Activated CD4-positive, alpha-beta memory T cell treated with anti-CD3 and anti-CD28 coated beads, Interleukin-2, amount 10 ng/mL, durations not matched to agents 7 days and 5 days (primary cell): ENCODE data around the gene SORCS2. TPM values are rescaled to one million over a fixed set of nuclear protein-coding genes. Genes with fewer than 3 reads are reported as not detected.

Experiments
- CTCF ChIA-PET: fragments of 350-600 bp; sonication (Branson Sonifier 250); formaldehyde crosslinking; loops from one replicate; lab custom pipeline; 2021; ENCODE audit warnings: antibody characterized with exemption, inconsistent platforms; lab: Charles Lee
- POLR2A ChIA-PET: fragments of 350-600 bp; sonication (Branson Sonifier 250); formaldehyde crosslinking; loops from one replicate; lab custom pipeline; 2021; ENCODE audit warnings: antibody characterized with exemption; lab: Charles Lee
- DNase-seq: peaks from one replicate; pipeline ENCODE4 v3.0.0-alpha.2; 2020
- H3K27ac Mint-ChIP-seq: one replicate; pipeline ENCODE4 v1.8.0; 2021; ENCODE audit warnings: mild to moderate bottlenecking, mixed read lengths
- H3K27me3 Mint-ChIP-seq: one replicate; pipeline ENCODE4 v1.8.0; 2021; ENCODE audit warnings: mixed read lengths
- H3K36me3 Mint-ChIP-seq: one replicate; pipeline ENCODE4 v1.8.0; 2021; ENCODE audit warnings: low read depth, mixed read lengths
- H3K4me1 Mint-ChIP-seq: one replicate; pipeline ENCODE4 v1.8.0; 2021; ENCODE audit warnings: mixed read lengths
- H3K4me3 Mint-ChIP-seq: one replicate; pipeline ENCODE4 v1.8.0; 2021; ENCODE audit warnings: mild to moderate bottlenecking, mixed read lengths
- H3K9me3 Mint-ChIP-seq: one replicate; pipeline ENCODE4 v1.8.0; 2021; ENCODE audit warnings: mixed read lengths
- total RNA-seq, 2 experiments: library from RNA; stranded (reverse); gene quantifications; one replicate each; pipeline ENCODE4 v1.2.3, GENCODE V29; 2021

Gene SORCS2
- total RNA-seq, 2 experiments from 2014 or later = 0.10 to 0.18 TPM

DNA sequence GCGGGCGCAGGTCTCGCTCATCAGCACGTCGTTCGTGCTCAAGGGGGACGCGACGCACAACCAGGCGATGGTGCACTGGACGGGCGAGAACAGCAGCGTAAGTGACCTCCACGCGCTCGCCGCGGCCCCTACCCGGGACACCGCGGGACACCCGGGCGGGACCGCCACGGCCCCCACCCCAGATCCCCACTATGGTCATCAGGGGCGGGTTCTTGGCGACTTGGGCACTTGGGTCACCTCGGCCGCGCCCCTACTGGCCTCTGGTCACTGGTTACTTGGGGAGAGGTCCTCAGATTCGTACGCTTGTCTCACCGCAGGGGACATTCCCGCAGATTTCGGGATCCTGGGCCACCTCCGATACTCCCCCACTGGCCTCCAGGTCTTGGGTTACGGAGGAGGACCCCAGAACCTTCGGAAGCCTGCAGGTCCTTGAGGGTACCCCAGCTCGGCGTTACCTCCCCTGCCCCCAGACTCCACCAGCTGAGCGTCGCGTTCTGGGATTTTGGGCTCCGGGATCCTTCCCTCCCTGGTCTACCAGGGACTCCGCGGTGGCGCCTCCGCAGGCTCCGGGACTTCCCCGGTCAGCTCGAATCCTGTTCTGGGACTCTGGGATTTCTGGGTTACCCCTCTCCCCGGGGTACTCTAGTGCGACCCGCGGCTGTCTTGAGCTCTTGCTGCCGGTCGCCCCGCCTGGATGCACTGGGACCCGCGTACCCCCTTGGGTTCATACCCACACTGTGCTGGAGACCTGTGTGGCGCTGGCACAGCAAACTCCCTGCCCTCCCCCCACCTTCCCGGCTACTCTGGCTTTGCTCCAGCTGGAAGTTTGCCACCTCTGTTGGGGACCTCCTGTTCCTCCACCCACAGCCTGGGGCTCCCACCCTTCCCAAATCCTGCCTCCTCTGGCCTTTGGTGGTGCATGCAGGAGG lies 956 bp downstream of the SORCS2 start:
- DNase-seq = no peak
- ChIA-PET CTCF (interaction anchor here (0.8 to 1.0 kb wide), 2 partner anchors 17 to 142 kb away, joined by 3 read pairs; no protein-coding TSS in a partner anchor), POLR2A (no interaction called here)
- Mint-ChIP-seq H3K4me3 (no peak overlapping the region), H3K4me1 (no peaks in the 10 kb centered on the region), H3K27ac (no peak overlapping the region), H3K9me3 (no peaks in the 10 kb centered on the region), H3K27me3 (peaks cover 70% of the 10 kb centered on the region), H3K36me3 (no peaks in the 10 kb centered on the region)

DNA sequence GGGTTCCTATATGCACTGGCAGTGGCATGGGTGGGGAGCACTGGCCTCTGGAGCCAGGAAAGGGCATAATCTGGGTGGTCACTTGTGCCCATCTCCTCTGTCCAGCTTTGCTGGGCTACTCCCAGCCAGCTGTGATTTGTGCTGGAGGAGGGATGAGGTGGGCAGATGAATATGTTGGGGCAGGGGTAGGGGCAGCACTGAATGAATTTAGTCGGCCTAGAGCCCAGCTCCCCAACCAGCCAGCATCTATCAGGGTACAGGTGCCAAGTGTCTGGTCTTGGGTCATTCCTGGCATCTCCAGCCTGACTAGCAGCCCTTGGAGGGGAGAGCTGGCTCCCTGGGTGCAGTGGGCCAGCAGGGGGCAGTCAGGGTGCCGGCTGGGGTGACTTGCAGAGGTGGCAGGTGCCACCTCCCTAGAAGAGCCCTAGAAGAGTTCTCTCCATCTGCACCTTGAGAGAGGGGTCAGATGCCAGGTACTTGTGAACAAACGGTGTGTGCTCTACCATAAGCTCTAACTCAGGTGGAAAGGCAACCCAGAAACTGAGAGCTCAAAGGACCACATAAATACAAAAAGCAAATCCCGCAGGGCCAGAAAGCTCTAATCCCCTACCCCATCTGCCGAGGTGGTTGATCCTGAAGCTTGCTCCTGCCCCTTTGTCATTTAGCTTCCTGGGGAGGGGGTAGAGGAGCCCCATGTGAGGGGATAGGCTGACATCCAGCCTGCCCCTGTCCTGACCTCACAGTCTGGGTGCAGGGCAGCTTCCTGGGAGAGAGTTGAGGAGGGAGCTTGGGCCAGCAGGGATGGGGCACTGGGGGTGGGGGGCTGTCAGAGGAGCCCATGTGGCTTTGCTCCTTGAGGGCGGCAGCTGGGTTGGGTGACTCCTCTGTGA lies 2.2 kb downstream of the SORCS2 start:
- peaks cover 62% of the 10 kb centered on the region for H3K27me3 Mint-ChIP-seq
- H3K9me3 Mint-ChIP-seq = no peaks in the 10 kb centered on the region
- H3K36me3 Mint-ChIP-seq = no peaks in the 10 kb centered on the region
- no peak overlapping the region for H3K4me3 Mint-ChIP-seq
- no peak overlapping the region for H3K27ac Mint-ChIP-seq
- DNase-seq = peak; percentile 32
- ChIA-PET POLR2A (no interaction called here), CTCF (interaction anchor here (0.8 to 1.6 kb wide), 2 partner anchors 141 to 526 kb away, joined by 3 to 6 read pairs; no protein-coding TSS in a partner anchor)
- H3K4me1 Mint-ChIP-seq = no peaks in the 10 kb centered on the region

DNA sequence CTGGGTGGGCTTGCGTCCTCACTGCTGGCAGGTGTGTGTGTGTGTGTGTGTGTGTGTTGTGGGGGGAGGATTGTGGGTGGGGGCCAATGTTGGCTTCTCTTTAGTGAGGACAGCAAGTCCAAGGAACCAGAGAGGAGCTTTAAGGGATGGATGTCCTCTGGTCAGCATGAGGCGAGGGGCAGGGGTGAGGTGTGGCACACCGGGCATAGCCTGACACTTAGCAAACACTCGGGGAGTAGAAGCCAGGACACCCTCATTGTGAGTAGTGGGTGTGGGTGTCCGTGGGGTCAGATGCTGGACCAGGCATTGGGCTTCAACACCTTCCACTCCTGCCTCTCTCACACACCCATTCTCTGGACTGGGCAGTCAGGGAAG lies 2.8 kb downstream of the SORCS2 start:
- Mint-ChIP-seq H3K36me3 (no peaks in the 10 kb centered on the region), H3K4me1 (no peaks in the 10 kb centered on the region), H3K27ac (no peak overlapping the region), H3K27me3 (peaks cover 56% of the 10 kb centered on the region), H3K4me3 (no peak overlapping the region), H3K9me3 (no peaks in the 10 kb centered on the region)
- ChIA-PET CTCF (interaction anchor here (1.6 kb wide), 1 partner anchor 525 kb away, joined by 6 read pairs; no protein-coding TSS in a partner anchor), POLR2A (no interaction called here)
- DNase-seq = no peak

DNA sequence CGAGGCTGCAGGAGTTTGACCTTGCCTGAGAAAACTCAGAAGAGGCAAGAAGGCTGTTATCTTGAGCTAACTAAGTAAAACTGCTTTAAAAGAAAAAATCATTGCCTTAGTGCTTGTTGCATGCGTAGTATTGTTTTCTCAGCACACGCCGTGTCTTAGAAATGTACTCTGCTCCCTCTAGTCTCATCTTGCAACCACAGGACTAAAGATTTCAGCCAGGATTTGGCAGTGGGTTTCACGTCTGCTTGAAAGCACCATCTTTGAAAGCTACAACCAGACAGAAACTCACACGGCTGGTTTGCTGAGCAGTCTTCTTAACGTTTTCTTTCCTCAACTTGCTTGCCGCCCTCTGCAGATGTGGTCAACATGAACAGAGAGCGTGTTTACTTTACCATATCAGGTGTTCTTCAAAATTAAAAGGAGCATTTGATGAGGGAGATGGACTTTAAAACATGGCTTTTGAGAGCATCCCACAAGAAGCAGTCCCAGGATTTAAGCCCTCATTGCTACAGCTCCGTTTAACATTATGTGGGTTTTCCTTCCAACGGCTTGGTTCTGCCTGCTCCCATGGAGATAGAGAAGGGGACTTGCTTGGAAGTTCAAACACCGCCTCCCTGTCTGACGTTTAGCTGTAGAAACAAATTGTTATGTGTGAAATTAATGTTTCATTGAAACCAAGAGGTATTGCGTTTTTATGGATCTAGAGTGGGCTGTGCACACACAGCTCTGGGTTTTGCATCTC lies 3.4 kb downstream of the SORCS2 start:
- Mint-ChIP-seq H3K9me3 (no peaks in the 10 kb centered on the region), H3K4me1 (no peaks in the 10 kb centered on the region), H3K27ac (no peak overlapping the region), H3K36me3 (no peaks in the 10 kb centered on the region), H3K27me3 (peaks cover 52% of the 10 kb centered on the region), H3K4me3 (no peak overlapping the region)
- POLR2A ChIA-PET = no interaction called here
- DNase-seq = no peak
- CTCF ChIA-PET = interaction anchor here (1.6 kb wide), 1 partner anchor 524 kb away, joined by 6 read pairs; no protein-coding TSS in a partner anchor

DNA sequence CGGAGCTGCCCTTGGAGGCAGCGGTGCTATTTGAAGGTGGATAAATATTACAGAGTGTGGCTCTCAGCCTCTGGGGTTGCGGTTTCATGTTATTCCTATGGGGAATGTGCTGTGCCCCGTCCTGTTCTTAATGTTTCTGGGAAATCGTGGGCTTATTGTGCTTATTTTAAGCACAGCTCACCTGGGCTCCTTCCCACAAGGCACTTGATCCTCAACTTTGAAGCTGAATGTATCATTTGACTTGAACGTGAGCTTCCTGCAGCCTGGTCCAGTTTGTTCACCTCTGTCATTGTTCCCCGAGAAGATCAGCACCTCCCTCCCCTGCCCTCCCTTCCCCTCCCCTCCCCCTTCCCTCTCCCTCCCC lies 3.9 kb downstream of the SORCS2 start:
- no peak for DNase-seq
- no peaks in the 10 kb centered on the region for H3K36me3 Mint-ChIP-seq
- CTCF ChIA-PET = interaction anchor here (1.6 kb wide), 1 partner anchor 524 kb away, joined by 6 read pairs; no protein-coding TSS in a partner anchor
- H3K4me3 Mint-ChIP-seq = no peak overlapping the region
- POLR2A ChIA-PET = no interaction called here
- H3K4me1 Mint-ChIP-seq = no peaks in the 10 kb centered on the region
- H3K9me3 Mint-ChIP-seq = no peaks in the 10 kb centered on the region
- H3K27me3 Mint-ChIP-seq = peaks cover 52% of the 10 kb centered on the region
- no peak overlapping the region for H3K27ac Mint-ChIP-seq

DNA sequence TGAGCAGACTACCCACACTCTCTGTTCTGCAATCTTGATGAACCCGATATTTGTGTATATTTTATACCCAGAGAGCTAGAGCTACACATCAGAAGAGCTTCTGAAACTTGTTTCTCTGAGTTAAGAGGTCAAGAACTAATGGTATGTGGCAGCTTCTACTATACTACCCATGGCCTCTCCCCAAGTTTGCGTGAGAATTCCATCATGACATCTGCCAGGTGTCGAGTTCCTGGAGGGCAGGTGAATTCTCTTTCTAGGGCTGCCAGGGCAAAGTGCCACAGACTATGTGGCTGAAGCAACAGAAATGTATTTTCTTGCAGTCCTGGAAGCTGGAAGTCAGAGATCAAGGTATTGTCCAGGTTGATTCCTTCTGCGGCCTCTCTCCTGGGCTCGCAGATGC lies 4.4 kb downstream of the SORCS2 start:
- H3K4me1 Mint-ChIP-seq = no peaks in the 10 kb centered on the region
- H3K4me3 Mint-ChIP-seq = no peak overlapping the region
- ChIA-PET POLR2A (no interaction called here), CTCF (no interaction called here)
- no peaks in the 10 kb centered on the region for H3K36me3 Mint-ChIP-seq
- DNase-seq = no peak
- H3K27ac Mint-ChIP-seq = no peak overlapping the region
- H3K9me3 Mint-ChIP-seq = no peaks in the 10 kb centered on the region
- peaks cover 52% of the 10 kb centered on the region for H3K27me3 Mint-ChIP-seq

DNA sequence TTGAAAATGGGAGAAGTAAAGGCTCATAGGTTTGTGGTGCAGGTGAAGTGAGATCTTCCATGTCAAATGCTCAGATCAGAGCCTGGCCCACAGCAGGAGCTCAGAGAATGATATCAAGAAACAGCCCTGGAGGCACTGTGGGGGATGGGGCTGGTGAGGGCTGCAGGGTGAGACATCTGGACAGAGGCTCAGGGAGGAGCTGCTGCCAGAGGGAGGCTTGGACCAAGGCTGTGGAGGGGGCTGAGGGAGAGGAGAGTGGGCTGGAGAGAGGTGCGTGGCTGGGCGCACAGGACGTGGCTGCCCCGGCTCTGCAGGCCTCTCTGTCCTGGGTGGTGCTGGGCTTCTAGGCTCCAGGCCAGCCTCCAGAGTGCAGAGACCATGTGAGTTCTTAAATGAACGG lies 5.6 kb downstream of the SORCS2 start:
- CTCF ChIA-PET = interaction anchor here (1.3 kb wide), 1 partner anchor 9 kb away, joined by 3 read pairs; no protein-coding TSS in a partner anchor
- Mint-ChIP-seq H3K4me1 (no peaks in the 10 kb centered on the region), H3K27me3 (peaks cover 51% of the 10 kb centered on the region), H3K27ac (no peak overlapping the region), H3K4me3 (no peak overlapping the region), H3K9me3 (no peaks in the 10 kb centered on the region), H3K36me3 (no peaks in the 10 kb centered on the region)
- POLR2A ChIA-PET = no interaction called here
- DNase-seq = no peak

DNA sequence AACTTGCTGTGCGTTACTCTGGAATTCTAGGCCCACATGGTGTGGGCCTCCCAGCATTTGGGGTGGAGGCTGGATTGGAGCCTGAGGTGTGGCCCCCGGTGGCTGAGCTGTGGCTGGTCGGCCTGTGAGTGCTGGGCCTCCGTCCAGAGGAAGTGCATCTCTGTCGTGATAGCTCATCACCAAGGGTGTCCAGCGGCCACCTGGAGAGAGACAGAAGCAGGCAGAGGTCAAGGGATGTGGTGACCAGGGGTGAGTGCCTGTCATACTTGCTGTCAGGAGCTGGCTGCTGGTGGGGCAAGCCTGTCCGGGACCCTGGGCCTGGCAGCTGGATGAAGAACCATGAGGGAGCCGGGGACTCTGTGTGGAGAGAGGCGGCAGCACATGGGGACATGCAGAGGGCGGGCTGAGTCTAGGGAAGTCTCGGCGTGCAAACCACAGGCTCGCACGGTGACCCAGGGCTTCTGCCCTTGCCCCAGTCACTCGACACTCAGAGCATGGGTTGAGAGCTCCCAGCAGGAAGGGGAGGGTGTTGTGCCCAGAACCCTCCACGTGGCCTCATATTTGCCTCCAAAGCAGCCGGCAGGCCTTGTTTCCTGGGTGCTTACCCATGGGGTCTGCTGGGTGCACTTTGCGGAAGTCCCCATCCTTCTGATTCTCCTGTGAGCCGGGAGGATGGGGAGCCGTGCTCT lies 6.2 kb downstream of the SORCS2 start:
- Mint-ChIP-seq H3K9me3 (no peaks in the 10 kb centered on the region), H3K36me3 (no peaks in the 10 kb centered on the region), H3K27ac (no peak overlapping the region), H3K4me3 (no peak overlapping the region), H3K27me3 (peaks cover 45% of the 10 kb centered on the region), H3K4me1 (no peaks in the 10 kb centered on the region)
- no peak for DNase-seq
- ChIA-PET POLR2A (no interaction called here), CTCF (interaction anchor here (1.3 kb wide), 1 partner anchor 10 kb away, joined by 3 read pairs; no protein-coding TSS in a partner anchor)

DNA sequence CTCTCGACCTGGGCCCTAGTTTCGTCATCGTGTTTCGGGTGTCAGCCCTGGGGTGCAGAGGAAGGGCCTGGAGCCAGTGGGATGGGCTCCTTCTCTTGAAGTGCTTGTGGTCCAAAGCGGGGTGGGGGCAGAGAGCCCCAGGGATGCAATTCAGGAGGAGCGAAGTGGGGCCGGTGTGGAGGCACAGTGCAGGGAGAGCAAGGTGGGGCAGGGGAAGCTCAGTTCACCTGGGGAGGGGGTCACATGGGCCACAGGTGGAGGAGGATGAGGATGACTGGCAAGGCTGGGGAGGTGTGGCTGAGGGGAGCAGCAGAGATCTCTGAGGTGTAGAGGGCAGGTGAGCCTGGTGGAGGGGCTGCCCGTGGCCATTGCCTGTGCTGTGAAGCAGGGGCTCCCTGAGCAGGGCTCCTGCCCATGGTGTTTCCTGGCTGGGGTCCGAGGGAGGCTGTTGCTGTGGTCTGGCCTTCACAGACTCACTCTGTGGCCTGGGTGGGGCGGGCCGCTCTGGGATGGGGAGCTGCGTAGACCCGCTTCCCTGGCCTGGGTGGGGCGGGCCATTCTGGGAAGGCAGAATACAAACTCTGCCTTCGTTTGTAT lies 6.9 kb downstream of the SORCS2 start:
- H3K27me3 Mint-ChIP-seq = peaks cover 39% of the 10 kb centered on the region
- ChIA-PET POLR2A (no interaction called here), CTCF (no interaction called here)
- no peaks in the 10 kb centered on the region for H3K36me3 Mint-ChIP-seq
- no peak overlapping the region for H3K4me3 Mint-ChIP-seq
- DNase-seq = no peak
- H3K9me3 Mint-ChIP-seq = no peaks in the 10 kb centered on the region
- H3K27ac Mint-ChIP-seq = no peak overlapping the region
- no peaks in the 10 kb centered on the region for H3K4me1 Mint-ChIP-seq

DNA sequence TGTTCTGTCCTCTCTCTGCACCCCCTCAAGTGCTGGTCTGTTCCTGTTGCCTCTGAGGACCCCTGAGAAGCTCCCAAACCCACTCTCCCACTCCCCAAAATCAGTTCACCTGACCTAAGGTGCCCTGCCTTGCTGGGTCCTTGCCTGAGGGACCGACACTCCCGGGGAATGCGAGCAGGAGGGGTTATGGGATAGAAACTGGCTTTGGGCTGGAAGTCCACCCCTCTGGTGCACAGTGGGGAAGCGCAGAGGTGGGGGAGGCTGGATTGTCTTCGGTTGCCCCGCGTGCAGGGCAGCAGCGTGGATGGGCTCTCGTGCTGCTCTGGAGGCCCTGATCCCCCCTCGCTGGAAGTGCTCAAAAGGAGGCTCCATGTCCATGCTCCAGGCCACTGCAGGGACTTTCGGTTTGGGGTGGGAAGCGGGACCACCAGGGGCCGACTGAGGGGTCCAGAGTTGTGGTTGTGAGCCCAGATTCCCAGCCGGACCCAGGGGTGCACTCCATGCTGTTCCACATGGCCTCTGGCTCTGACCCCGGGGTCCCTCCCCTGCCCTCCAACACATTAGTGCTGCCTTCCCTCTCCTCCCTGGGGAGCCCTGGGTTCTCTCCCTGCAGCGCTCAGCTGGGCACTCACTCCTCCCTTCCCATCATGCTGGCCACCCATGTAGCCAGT lies 7.6 kb downstream of the SORCS2 start:
- no peak for DNase-seq
- Mint-ChIP-seq H3K27ac (no peak overlapping the region), H3K27me3 (peaks cover 32% of the 10 kb centered on the region), H3K4me3 (no peak overlapping the region), H3K9me3 (no peaks in the 10 kb centered on the region), H3K36me3 (no peaks in the 10 kb centered on the region), H3K4me1 (no peaks in the 10 kb centered on the region)
- ChIA-PET CTCF (no interaction called here), POLR2A (no interaction called here)

DNA sequence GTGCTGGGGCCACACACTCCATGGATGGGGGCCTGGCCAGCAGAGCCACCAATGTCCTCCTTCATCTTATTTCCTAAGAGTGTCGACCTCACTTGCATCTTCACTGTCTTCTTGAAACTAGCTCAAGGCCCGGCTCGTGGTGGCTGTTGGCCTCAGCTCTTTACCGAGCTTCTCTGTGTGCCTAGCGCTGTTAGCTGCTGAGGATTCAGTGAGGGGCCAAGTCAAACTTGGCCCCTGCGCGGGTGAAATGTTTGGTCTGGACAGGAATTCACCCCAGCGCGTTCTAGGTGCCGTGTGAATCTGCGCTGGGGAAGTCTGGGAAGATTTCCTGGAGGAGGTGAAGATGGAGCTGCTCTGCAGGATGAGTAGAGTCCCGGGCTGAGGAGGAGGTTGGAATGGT lies 8.5 kb downstream of the SORCS2 start:
- H3K36me3 Mint-ChIP-seq = no peaks in the 10 kb centered on the region
- DNase-seq = no peak
- no peak overlapping the region for H3K27ac Mint-ChIP-seq
- no peak overlapping the region for H3K4me3 Mint-ChIP-seq
- H3K4me1 Mint-ChIP-seq = no peaks in the 10 kb centered on the region
- POLR2A ChIA-PET = no interaction called here
- H3K27me3 Mint-ChIP-seq = peaks cover 25% of the 10 kb centered on the region
- CTCF ChIA-PET = no interaction called here
- no peaks in the 10 kb centered on the region for H3K9me3 Mint-ChIP-seq
